Spleen (tissue), 7 donors: Measurements from ENCODE around the gene UBC.

ENCODE experiments used
- CTCF ChIP-seq, 11 experiments: fragments of 200-600 bp in 7 of 11; fragments of 450-650 bp in 4 of 11; sonication (generic) in 4 of 11; IDR thresholded peaks in 8 of 11; conservative IDR thresholded peaks in 3 of 11; 1 replicate in 7 of 11; 2 replicates in 4 of 11; pipeline versions ENCODE4 v1.4.0 to v1.8.0; 2016 to 2021; ENCODE audit warnings: antibody characterized with exemption in 11 of 11, inconsistent platforms in 4 of 11, mild to moderate bottlenecking in 1 of 11
- POLR2A ChIP-seq, 3 donors: fragments of 450-650 bp; IDR thresholded peaks; one replicate each; pipeline ENCODE4 v1.5.1; 2017; ENCODE audit warnings: antibody characterized with exemption in 3 of 3, mild to moderate bottlenecking in 1 of 3
- donor health status: DM: no; HTN: no; CAD: no; lungs with moderate emphysema.
- donor health status: DM: no; HTN: no; CAD: no.
- donor health status: DM: no; HTN: no; CAD: no.

- TF ChIP-seq CTCF (IDR thresholded peaks at IDR 0.05 in 8 of 11, conservative IDR thresholded peaks at IDR 0.05 in 3 of 11), result no peak
- no peak for TF ChIP-seq POLR2A (IDR thresholded peaks at IDR 0.05)
Measured at GRCh38 chr12:124878795-124879516, 35.5 kb downstream of the UBC start.
